ENCODE results near the gene LNX1.

- TF ChIP-seq CTCF (IDR thresholded peaks at IDR 0.05) (no peak), EZH2 (IDR thresholded peaks at IDR 0.05) (no peak), EZH2phosphoT487 (IDR thresholded peaks at IDR 0.05) (no peak)
Measured at GRCh38 chr4:53573696-53574095, 17.6 kb downstream of the LNX1 start.

Data from neural progenitor cell (in vitro differentiated cells).